ENCODE results near the gene RUVBL1. TPM values are rescaled to one million over a fixed set of nuclear protein-coding genes. Genes with fewer than 3 reads are reported as not detected.

Gene RUVBL1
- polyA plus RNA-seq, 1 donor (not counting 4 experiments of a cell fraction or from before 2014, with no cell fraction given): 94.8 TPM

DNA sequence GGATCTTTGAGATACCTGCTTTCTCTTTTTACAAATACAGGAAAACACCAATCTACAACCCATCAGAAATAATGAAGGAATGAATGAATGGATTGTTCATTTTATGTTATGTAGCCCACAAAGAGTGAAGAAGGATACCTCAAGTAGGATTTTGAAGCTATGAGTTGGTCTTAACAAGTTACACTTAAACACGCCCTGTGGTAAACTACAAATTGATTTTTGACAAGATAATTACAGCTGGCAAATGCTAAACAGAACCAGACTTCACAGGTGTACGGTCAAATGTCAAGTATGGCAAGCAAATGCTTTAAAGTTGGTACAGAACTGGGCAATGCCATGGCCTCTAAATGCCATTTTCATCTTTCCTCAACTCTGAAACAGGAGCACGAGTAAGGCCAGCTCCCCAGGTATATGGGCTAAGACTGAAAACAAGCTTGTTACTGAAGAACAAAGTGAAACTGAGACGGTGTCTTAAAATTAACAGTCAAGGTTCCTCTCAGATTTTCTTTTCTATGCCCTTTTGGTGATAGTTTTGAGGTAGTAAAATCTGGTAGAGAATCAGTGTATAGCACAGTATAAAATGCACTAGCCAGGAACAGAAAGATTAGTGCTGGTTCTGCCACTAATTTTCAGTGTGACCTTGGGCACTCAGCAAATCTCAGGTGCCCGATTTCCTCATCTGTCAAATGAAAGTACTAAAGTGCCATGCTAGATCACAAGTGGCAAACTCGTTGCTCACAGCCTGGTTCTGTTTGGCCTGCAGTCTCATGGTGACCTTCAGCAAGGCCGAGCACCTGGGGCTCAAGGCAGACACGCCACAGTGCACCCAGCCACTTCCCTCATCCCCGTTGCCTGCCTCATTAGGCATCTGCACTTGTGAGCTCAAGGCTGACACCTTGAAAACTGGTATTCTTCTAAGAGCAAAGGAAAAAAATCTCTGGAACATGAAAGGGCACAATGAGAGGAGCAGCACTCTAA, 9.5 kb downstream of the RUVBL1 start:
- Histone ChIP-seq H3K36me3 (ENCODE audit: control insufficient read depth in 2 of 2, extremely low read depth in 1 of 2, insufficient read depth in 2 of 2, low read length in 2 of 2) (peaks cover 15 to 33% of the 10 kb centered on the region in 2 experiments), H3K9me3 (ENCODE audit: control insufficient read depth, low read depth, low read length) (no peaks in the 10 kb centered on the region), H3K9ac (ENCODE audit: control insufficient read depth, extremely low read depth, insufficient read depth, low read length) (no peak overlapping the region), H3K27me3 (ENCODE audit: control insufficient read depth, extremely low read depth, insufficient read depth, low read length) (no peaks in the 10 kb centered on the region), H3K4me1 (ENCODE audit: control insufficient read depth, extremely low read depth, insufficient read depth, low read length) (peaks cover 11% of the 10 kb centered on the region), H3K9me1 (ENCODE audit: control insufficient read depth, extremely low read depth, insufficient read depth, low read length) (no peaks in the 10 kb centered on the region), H3K4me3 (ENCODE audit: control insufficient read depth in 2 of 3, extremely low read depth in 1 of 3, insufficient read depth in 2 of 3, low read depth in 1 of 3, low read length in 3 of 3) (no peak overlapping the region), H3K79me2 (ENCODE audit: control insufficient read depth, insufficient read depth, low read length) (peaks cover 54% of the 10 kb centered on the region), H2AFZ (ENCODE audit: control insufficient read depth, low read length) (no peak overlapping the region), H3K27ac (ENCODE audit: control insufficient read depth, insufficient read depth, low read length) (no peak overlapping the region), H3K4me2 (ENCODE audit: control insufficient read depth, extremely low read depth, insufficient read depth, low read depth, low read length) (no peak overlapping the region), H4K20me1 (ENCODE audit: control insufficient read depth, extremely low read depth, insufficient read depth, low read length) (peaks cover 5% of the 10 kb centered on the region)
- DNase-seq (ENCODE audit: low read depth, low spot score) (no peak), FAIRE-seq (no peak)
- dilution Hi-C loops (cut with MboI; ENCODE audit: extremely low pct_ligation_motif_present, low sequenced_read_pairs): no loop called here
- TF ChIP-seq EZH2 (IDR thresholded peaks at IDR 0.05; ENCODE audit: low read length): no peak
- TF ChIP-seq, protein P1, sequence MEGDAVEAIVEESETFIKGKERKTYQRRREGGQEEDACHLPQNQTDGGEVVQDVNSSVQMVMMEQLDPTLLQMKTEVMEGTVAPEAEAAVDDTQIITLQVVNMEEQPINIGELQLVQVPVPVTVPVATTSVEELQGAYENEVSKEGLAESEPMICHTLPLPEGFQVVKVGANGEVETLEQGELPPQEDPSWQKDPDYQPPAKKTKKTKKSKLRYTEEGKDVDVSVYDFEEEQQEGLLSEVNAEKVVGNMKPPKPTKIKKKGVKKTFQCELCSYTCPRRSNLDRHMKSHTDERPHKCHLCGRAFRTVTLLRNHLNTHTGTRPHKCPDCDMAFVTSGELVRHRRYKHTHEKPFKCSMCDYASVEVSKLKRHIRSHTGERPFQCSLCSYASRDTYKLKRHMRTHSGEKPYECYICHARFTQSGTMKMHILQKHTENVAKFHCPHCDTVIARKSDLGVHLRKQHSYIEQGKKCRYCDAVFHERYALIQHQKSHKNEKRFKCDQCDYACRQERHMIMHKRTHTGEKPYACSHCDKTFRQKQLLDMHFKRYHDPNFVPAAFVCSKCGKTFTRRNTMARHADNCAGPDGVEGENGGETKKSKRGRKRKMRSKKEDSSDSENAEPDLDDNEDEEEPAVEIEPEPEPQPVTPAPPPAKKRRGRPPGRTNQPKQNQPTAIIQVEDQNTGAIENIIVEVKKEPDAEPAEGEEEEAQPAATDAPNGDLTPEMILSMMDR (optimal IDR thresholded peaks at IDR 0.05 in 1 of 3, IDR thresholded peaks at IDR 0.05 in 1 of 3, conservative IDR thresholded peaks at IDR 0.05 in 1 of 3; ENCODE audit: extremely low read depth in 1 of 3, insufficient read depth in 2 of 3, low read length in 3 of 3): no peak

DNA sequence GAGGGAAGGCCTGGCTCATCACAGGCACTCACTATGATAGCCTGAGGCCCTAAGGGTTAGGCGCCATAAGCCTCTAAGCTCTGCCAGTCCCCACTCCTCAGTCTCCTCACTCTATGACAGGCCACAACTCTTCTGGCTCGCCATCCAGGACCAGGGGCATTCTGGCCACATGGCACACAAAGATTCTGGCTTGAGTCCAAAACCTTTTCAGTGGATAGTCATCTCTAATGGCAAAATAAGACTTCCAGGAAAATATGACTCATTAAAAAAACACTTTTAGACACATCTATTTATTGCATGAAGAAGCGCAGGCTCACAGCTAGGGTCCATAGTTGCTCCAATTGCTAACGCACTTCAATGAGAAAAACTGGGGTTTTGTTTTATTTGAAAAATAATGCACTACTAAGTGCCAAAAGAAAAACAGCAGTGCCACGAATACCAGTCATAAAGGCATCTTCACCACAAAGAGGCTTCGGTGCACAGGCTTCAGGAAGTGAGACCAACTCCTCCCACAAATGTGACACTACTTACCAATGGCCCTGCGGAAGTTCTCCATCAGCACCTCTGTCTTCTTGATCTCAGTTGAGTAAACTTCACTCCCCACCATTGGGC, 11.1 kb downstream of the RUVBL1 start:
- DNase-seq (ENCODE audit: low read depth, low spot score): no peak
- no peak for FAIRE-seq
- Histone ChIP-seq H3K27me3 (ENCODE audit: control insufficient read depth, extremely low read depth, insufficient read depth, low read length) (no peaks in the 10 kb centered on the region), H3K9me1 (ENCODE audit: control insufficient read depth, extremely low read depth, insufficient read depth, low read length) (no peaks in the 10 kb centered on the region), H3K9ac (ENCODE audit: control insufficient read depth, extremely low read depth, insufficient read depth, low read length) (no peak overlapping the region), H3K9me3 (ENCODE audit: control insufficient read depth, low read depth, low read length) (no peaks in the 10 kb centered on the region), H3K4me1 (ENCODE audit: control insufficient read depth, extremely low read depth, insufficient read depth, low read length) (peaks cover 11% of the 10 kb centered on the region), H3K4me3 (ENCODE audit: control insufficient read depth in 2 of 3, extremely low read depth in 1 of 3, insufficient read depth in 2 of 3, low read depth in 1 of 3, low read length in 3 of 3) (no peak overlapping the region), H3K79me2 (ENCODE audit: control insufficient read depth, insufficient read depth, low read length) (peaks cover 49% of the 10 kb centered on the region), H4K20me1 (ENCODE audit: control insufficient read depth, extremely low read depth, insufficient read depth, low read length) (peaks cover 5% of the 10 kb centered on the region), H3K27ac (ENCODE audit: control insufficient read depth, insufficient read depth, low read length) (no peak overlapping the region), H2AFZ (ENCODE audit: control insufficient read depth, low read length) (no peak overlapping the region), H3K36me3 (ENCODE audit: control insufficient read depth in 2 of 2, extremely low read depth in 1 of 2, insufficient read depth in 2 of 2, low read length in 2 of 2) (peaks cover 15 to 32% of the 10 kb centered on the region in 2 experiments), H3K4me2 (ENCODE audit: control insufficient read depth, extremely low read depth, insufficient read depth, low read depth, low read length) (no peak overlapping the region)
- dilution Hi-C loops (cut with MboI; ENCODE audit: extremely low pct_ligation_motif_present, low sequenced_read_pairs): no loop called here
- TF ChIP-seq EZH2 (IDR thresholded peaks at IDR 0.05; ENCODE audit: low read length): no peak
- TF ChIP-seq, protein P1 (optimal IDR thresholded peaks at IDR 0.05 in 1 of 3, IDR thresholded peaks at IDR 0.05 in 1 of 3, conservative IDR thresholded peaks at IDR 0.05 in 1 of 3; ENCODE audit: extremely low read depth in 1 of 3, insufficient read depth in 2 of 3, low read length in 3 of 3): no peak
